ENCODE results near the gene ZNF385C. TPM values are rescaled to one million over a fixed set of nuclear protein-coding genes. Genes with fewer than 3 reads are reported as not detected.

Gene ZNF385C
- total RNA-seq, 1 experiment from 2014 or later = 3.7 TPM

DNA sequence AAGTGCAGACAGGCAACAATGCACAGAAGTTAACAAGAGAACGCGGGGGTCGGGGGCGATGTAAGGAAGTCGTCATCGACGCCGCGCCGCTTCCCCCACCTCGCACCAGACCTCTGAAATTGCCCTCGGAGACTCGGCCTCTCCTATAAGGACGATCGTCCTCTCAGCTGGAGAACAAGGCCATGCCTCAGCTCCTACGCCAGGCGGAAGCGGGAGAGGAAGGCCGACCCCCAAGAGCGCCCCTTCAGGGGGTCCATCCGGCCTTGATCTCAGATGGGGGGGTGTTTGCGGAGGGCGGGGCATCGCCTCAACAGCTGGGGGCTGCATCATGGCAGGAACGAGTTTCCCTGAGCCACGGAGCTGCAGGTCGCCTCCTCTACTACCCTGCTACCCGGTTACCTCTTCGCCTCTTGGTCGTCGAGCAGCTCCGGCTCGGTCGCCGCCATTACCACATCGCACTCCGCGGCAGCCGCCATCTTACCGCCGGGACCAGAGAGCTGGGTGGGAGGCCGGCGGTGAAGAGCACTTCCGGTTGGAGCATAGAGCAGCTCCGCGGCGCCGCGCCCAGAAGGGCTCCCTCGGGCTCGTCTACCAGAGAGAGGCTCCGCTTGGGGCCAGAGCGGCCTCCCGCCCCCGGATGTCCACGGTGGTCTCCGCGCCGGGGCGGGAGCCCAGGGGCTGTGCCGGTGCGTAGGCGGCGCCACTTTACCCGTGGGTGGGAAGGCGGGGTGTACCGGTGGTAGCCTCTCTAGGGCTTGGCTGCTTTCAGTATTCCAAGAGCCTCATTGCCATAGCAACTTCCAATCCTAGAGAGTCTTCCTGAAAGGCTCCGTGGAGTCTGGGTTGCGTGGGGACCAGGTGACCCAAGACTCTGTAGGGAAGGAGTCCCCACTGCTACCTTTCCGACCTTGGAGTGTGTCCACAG is 81.1 kb downstream of the ZNF385C start, which contains the start of gene DNAJC7 (continued):
- TF ChIP-seq, protein P1, sequence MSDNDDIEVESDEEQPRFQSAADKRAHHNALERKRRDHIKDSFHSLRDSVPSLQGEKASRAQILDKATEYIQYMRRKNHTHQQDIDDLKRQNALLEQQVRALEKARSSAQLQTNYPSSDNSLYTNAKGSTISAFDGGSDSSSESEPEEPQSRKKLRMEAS (CRISPR knock-in tag; IDR thresholded peaks at IDR 0.05) = peak; percentile 77
- TF ChIP-seq JAZF1 (CRISPR knock-in tag; IDR thresholded peaks at IDR 0.05) = no peak
- TF ChIP-seq, protein P2, sequence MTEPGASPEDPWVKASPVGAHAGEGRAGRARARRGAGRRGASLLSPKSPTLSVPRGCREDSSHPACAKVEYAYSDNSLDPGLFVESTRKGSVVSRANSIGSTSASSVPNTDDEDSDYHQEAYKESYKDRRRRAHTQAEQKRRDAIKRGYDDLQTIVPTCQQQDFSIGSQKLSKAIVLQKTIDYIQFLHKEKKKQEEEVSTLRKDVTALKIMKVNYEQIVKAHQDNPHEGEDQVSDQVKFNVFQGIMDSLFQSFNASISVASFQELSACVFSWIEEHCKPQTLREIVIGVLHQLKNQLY (CRISPR knock-in tag; IDR thresholded peaks at IDR 0.05) = no peak; the same call in 1 of the 2 replicates
- TF ChIP-seq, protein P3, sequence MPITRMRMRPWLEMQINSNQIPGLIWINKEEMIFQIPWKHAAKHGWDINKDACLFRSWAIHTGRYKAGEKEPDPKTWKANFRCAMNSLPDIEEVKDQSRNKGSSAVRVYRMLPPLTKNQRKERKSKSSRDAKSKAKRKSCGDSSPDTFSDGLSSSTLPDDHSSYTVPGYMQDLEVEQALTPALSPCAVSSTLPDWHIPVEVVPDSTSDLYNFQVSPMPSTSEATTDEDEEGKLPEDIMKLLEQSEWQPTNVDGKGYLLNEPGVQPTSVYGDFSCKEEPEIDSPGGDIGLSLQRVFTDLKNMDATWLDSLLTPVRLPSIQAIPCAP (CRISPR knock-in tag; IDR thresholded peaks at IDR 0.05) = no peak
- TF ChIP-seq ETV6 (CRISPR knock-in tag; IDR thresholded peaks at IDR 0.05) = 0 out of 2 replicates have a peak, but pooled peaks have one; percentile 69
- no peak for TF ChIP-seq ZNF263 (CRISPR knock-in tag; IDR thresholded peaks at IDR 0.05; ENCODE audit: low read depth)
- TF ChIP-seq, protein P4, sequence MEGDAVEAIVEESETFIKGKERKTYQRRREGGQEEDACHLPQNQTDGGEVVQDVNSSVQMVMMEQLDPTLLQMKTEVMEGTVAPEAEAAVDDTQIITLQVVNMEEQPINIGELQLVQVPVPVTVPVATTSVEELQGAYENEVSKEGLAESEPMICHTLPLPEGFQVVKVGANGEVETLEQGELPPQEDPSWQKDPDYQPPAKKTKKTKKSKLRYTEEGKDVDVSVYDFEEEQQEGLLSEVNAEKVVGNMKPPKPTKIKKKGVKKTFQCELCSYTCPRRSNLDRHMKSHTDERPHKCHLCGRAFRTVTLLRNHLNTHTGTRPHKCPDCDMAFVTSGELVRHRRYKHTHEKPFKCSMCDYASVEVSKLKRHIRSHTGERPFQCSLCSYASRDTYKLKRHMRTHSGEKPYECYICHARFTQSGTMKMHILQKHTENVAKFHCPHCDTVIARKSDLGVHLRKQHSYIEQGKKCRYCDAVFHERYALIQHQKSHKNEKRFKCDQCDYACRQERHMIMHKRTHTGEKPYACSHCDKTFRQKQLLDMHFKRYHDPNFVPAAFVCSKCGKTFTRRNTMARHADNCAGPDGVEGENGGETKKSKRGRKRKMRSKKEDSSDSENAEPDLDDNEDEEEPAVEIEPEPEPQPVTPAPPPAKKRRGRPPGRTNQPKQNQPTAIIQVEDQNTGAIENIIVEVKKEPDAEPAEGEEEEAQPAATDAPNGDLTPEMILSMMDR (IDR thresholded peaks at IDR 0.05) = no peak
- peak; percentile 84 for TF ChIP-seq SP1 (CRISPR knock-in tag; conservative IDR thresholded peaks at IDR 0.05)
- no peak for TF ChIP-seq FOXJ3 (CRISPR knock-in tag; IDR thresholded peaks at IDR 0.05; ENCODE audit: borderline replicate concordance)
- TF ChIP-seq, protein P5, sequence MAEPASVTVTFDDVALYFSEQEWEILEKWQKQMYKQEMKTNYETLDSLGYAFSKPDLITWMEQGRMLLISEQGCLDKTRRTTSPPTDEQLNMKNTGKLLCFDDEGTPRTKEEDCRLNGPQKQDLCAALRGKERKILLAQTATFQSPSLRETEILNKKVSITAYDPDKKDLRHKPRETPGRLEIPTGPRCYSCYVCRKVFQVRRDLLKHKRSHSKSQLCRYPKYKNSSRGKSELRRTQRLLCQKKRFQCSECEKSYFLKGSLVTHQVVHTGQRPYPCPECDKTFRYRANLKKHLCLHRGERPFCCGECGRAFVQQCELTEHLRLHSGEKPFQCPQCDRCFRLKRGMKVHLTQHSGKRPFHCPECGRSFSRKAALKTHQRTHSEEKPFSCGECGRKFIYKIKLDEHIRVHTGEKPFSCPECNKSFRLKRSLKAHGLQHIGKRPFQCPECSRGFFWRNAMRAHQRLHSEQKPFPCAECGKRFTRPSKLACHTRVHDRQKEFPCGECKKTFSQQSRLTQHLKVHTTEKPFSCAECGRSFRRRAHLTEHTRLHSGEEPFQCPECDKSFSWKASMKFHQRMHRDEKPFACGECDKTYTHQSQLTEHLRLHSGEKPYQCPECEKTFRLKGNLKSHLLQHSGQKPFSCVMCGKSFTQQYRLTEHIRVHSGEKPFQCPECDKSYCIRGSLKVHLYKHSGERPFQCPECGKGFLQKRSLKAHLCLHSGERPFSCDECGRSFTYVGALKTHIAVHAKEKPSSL (CRISPR knock-in tag; conservative IDR thresholded peaks at IDR 0.05) = no peak
- TF ChIP-seq, protein P6, sequence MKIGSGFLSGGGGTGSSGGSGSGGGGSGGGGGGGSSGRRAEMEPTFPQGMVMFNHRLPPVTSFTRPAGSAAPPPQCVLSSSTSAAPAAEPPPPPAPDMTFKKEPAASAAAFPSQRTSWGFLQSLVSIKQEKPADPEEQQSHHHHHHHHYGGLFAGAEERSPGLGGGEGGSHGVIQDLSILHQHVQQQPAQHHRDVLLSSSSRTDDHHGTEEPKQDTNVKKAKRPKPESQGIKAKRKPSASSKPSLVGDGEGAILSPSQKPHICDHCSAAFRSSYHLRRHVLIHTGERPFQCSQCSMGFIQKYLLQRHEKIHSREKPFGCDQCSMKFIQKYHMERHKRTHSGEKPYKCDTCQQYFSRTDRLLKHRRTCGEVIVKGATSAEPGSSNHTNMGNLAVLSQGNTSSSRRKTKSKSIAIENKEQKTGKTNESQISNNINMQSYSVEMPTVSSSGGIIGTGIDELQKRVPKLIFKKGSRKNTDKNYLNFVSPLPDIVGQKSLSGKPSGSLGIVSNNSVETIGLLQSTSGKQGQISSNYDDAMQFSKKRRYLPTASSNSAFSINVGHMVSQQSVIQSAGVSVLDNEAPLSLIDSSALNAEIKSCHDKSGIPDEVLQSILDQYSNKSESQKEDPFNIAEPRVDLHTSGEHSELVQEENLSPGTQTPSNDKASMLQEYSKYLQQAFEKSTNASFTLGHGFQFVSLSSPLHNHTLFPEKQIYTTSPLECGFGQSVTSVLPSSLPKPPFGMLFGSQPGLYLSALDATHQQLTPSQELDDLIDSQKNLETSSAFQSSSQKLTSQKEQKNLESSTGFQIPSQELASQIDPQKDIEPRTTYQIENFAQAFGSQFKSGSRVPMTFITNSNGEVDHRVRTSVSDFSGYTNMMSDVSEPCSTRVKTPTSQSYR (CRISPR knock-in tag; IDR thresholded peaks at IDR 0.05) = no peak
- TF ChIP-seq GTF2I (CRISPR knock-in tag; conservative IDR thresholded peaks at IDR 0.05) = no peak
- TF ChIP-seq, protein P7, sequence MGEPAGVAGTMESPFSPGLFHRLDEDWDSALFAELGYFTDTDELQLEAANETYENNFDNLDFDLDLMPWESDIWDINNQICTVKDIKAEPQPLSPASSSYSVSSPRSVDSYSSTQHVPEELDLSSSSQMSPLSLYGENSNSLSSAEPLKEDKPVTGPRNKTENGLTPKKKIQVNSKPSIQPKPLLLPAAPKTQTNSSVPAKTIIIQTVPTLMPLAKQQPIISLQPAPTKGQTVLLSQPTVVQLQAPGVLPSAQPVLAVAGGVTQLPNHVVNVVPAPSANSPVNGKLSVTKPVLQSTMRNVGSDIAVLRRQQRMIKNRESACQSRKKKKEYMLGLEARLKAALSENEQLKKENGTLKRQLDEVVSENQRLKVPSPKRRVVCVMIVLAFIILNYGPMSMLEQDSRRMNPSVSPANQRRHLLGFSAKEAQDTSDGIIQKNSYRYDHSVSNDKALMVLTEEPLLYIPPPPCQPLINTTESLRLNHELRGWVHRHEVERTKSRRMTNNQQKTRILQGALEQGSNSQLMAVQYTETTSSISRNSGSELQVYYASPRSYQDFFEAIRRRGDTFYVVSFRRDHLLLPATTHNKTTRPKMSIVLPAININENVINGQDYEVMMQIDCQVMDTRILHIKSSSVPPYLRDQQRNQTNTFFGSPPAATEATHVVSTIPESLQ (CRISPR knock-in tag; IDR thresholded peaks at IDR 0.05) = no peak
- no peak; the same call in 1 of the 2 replicates for TF ChIP-seq ZNF232 (CRISPR knock-in tag; IDR thresholded peaks at IDR 0.05)
- no peak; the same call in 1 of the 2 replicates for TF ChIP-seq SMAD4 (CRISPR knock-in tag; IDR thresholded peaks at IDR 0.05)
- TF ChIP-seq NFATC4 (CRISPR knock-in tag; IDR thresholded peaks at IDR 0.05) = no peak
- TF ChIP-seq, protein P8, sequence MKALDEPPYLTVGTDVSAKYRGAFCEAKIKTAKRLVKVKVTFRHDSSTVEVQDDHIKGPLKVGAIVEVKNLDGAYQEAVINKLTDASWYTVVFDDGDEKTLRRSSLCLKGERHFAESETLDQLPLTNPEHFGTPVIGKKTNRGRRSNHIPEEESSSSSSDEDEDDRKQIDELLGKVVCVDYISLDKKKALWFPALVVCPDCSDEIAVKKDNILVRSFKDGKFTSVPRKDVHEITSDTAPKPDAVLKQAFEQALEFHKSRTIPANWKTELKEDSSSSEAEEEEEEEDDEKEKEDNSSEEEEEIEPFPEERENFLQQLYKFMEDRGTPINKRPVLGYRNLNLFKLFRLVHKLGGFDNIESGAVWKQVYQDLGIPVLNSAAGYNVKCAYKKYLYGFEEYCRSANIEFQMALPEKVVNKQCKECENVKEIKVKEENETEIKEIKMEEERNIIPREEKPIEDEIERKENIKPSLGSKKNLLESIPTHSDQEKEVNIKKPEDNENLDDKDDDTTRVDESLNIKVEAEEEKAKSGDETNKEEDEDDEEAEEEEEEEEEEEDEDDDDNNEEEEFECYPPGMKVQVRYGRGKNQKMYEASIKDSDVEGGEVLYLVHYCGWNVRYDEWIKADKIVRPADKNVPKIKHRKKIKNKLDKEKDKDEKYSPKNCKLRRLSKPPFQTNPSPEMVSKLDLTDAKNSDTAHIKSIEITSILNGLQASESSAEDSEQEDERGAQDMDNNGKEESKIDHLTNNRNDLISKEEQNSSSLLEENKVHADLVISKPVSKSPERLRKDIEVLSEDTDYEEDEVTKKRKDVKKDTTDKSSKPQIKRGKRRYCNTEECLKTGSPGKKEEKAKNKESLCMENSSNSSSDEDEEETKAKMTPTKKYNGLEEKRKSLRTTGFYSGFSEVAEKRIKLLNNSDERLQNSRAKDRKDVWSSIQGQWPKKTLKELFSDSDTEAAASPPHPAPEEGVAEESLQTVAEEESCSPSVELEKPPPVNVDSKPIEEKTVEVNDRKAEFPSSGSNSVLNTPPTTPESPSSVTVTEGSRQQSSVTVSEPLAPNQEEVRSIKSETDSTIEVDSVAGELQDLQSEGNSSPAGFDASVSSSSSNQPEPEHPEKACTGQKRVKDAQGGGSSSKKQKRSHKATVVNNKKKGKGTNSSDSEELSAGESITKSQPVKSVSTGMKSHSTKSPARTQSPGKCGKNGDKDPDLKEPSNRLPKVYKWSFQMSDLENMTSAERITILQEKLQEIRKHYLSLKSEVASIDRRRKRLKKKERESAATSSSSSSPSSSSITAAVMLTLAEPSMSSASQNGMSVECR (CRISPR knock-in tag; IDR thresholded peaks at IDR 0.05; ENCODE audit: borderline replicate concordance) = peak; percentile 80; the same call in 1 of the 2 replicates
- TF ChIP-seq NR1H2 (CRISPR knock-in tag; IDR thresholded peaks at IDR 0.05) = no peak
- no peak for TF ChIP-seq GRHL2 (CRISPR knock-in tag; IDR thresholded peaks at IDR 0.05; ENCODE audit: insufficient replicate concordance, severe bottlenecking)
- no peak for TF ChIP-seq CBFB (CRISPR knock-in tag; IDR thresholded peaks at IDR 0.05; ENCODE audit: low read depth)
- TF ChIP-seq ESRRA (CRISPR knock-in tag; IDR thresholded peaks at IDR 0.05; ENCODE audit: borderline replicate concordance) = 0 out of 2 replicates have a peak, but pooled peaks have one; percentile 42
